ENCODE data around the gene CT45A1. TPM values are rescaled to one million over a fixed set of nuclear protein-coding genes. Genes with fewer than 3 reads are reported as not detected.
"Not testable (repeated sequence)": the region's sequence is repeated elsewhere in the genome, so short reads cannot be mapped to it uniquely, and the experiment has no call there.

The CT45A1 gene
- total RNA-seq, 1 donor from 2014 or later: not detected

- Mint-ChIP-seq H3K4me1 (ENCODE audit: unreplicated experiment) (no peaks in the 10 kb centered on the region), H3K27ac (ENCODE audit: unreplicated experiment) (no peak overlapping the region), H3K9me3 (ENCODE audit: unreplicated experiment) (no peaks in the 10 kb centered on the region), H3K36me3 (ENCODE audit: low read depth, unreplicated experiment) (no peaks in the 10 kb centered on the region), H3K27me3 (ENCODE audit: unreplicated experiment) (no peaks in the 10 kb centered on the region), H3K4me3 (ENCODE audit: unreplicated experiment) (no peak overlapping the region)
- peak; percentile 58 for DNase-seq (ENCODE audit: low spot score)
- peak; percentile 46 for TF ChIP-seq CTCF (IDR thresholded peaks at IDR 0.05; ENCODE audit: unreplicated experiment)
Observed at GRCh38 chrX:135707880-135708279, 5.6 kb upstream of the CT45A1 start.

- DNase-seq (ENCODE audit: low spot score): no peak
- Mint-ChIP-seq H3K27ac (ENCODE audit: unreplicated experiment) (no peak overlapping the region), H3K4me3 (ENCODE audit: unreplicated experiment) (no peak overlapping the region), H3K36me3 (ENCODE audit: low read depth, unreplicated experiment) (no peaks in the 10 kb centered on the region), H3K4me1 (ENCODE audit: unreplicated experiment) (no peaks in the 10 kb centered on the region), H3K9me3 (ENCODE audit: unreplicated experiment) (no peaks in the 10 kb centered on the region), H3K27me3 (ENCODE audit: unreplicated experiment) (peaks cover 3% of the 10 kb centered on the region)
- TF ChIP-seq CTCF (IDR thresholded peaks at IDR 0.05; ENCODE audit: unreplicated experiment): no peak
Observed at GRCh38 chrX:135713795-135714194, 356 bp downstream of the CT45A1 start.

- DNase-seq (ENCODE audit: low spot score); H3K9me3 Mint-ChIP-seq (ENCODE audit: unreplicated experiment); H3K27me3 Mint-ChIP-seq (ENCODE audit: unreplicated experiment); H3K4me3 Mint-ChIP-seq (ENCODE audit: unreplicated experiment); H3K27ac Mint-ChIP-seq (ENCODE audit: unreplicated experiment); H3K4me1 Mint-ChIP-seq (ENCODE audit: unreplicated experiment); H3K36me3 Mint-ChIP-seq (ENCODE audit: low read depth, unreplicated experiment): not testable (repeated sequence)
Observed at GRCh38 chrX:135734666-135735065, 21.2 kb downstream of the CT45A1 start.

GRCh38 chrX:135737366-135738071 lies 24.1 kb downstream of the CT45A1 start:
- Mint-ChIP-seq H3K4me3 (ENCODE audit: unreplicated experiment) (no peak overlapping the region), H3K9me3 (ENCODE audit: unreplicated experiment) (no peaks in the 10 kb centered on the region), H3K36me3 (ENCODE audit: low read depth, unreplicated experiment) (no peaks in the 10 kb centered on the region), H3K27ac (ENCODE audit: unreplicated experiment) (no peak overlapping the region), H3K27me3 (ENCODE audit: unreplicated experiment) (no peaks in the 10 kb centered on the region), H3K4me1 (ENCODE audit: unreplicated experiment) (no peaks in the 10 kb centered on the region)
- no peak for DNase-seq (ENCODE audit: low spot score)
- no peak for TF ChIP-seq CTCF (IDR thresholded peaks at IDR 0.05; ENCODE audit: unreplicated experiment)

GRCh38 chrX:135740681-135741149 lies 27.3 kb downstream of the CT45A1 start:
- Mint-ChIP-seq H3K4me3 (ENCODE audit: unreplicated experiment) (no peak overlapping the region), H3K4me1 (ENCODE audit: unreplicated experiment) (no peaks in the 10 kb centered on the region), H3K27ac (ENCODE audit: unreplicated experiment) (no peak overlapping the region), H3K9me3 (ENCODE audit: unreplicated experiment) (no peaks in the 10 kb centered on the region), H3K27me3 (ENCODE audit: unreplicated experiment) (no peaks in the 10 kb centered on the region), H3K36me3 (ENCODE audit: low read depth, unreplicated experiment) (no peaks in the 10 kb centered on the region)
- DNase-seq (ENCODE audit: low spot score): peak; percentile 44
- peak; percentile 63 for TF ChIP-seq CTCF (IDR thresholded peaks at IDR 0.05; ENCODE audit: unreplicated experiment)
